Psoas muscle (tissue), 8 donors: Measurements from ENCODE around the gene PLA2G7. TPM values are rescaled to one million over a fixed set of nuclear protein-coding genes. Genes with fewer than 3 reads are reported as not detected.
A peak's percentile ranks its signal among the peaks of the same experiment; 100 is the strongest.

Experiments used
- ATAC-seq, 4 donors: fragments of 200-7000 bp; cut with Tn5 transposase; one replicate each; pipeline ENCODE4 v1.9.1; 2020; ENCODE audit warnings: moderate library complexity in 3 of 4, mild to moderate bottlenecking in 2 of 4
- DNase-seq, 2 donors: peaks; one replicate each; pipeline ENCODE4 v3.0.0-alpha.2; 2020
- H3K27ac ChIP-seq: fragments of 200-600 bp; one replicate; pipeline ENCODE4 v1.8.0; 2022
- H3K27me3 ChIP-seq, 3 donors: fragments of 200-600 bp in 1 of 3; one replicate each; pipeline versions ENCODE4 v1.6.1 to v1.8.0; 2013 to 2022; ENCODE audit warnings: low read length in 2 of 3, mild to moderate bottlenecking in 2 of 3, moderate library complexity in 1 of 3; ENCODE audit not compliant: insufficient read depth in 3 of 3
- H3K36me3 ChIP-seq, 2 donors: fragments of 200-600 bp in 1 of 2; one replicate each; pipeline versions ENCODE4 v1.6.1 to v1.8.0; 2013 to 2022; ENCODE audit warnings: low read depth in 1 of 2, mild to moderate bottlenecking in 1 of 2, moderate library complexity in 1 of 2; ENCODE audit not compliant: insufficient read depth in 1 of 2
- H3K4me1 ChIP-seq: fragments of 200-600 bp; one replicate; pipeline ENCODE4 v1.8.0; 2022
- H3K4me3 ChIP-seq: fragments of 200-600 bp; one replicate; pipeline ENCODE4 v1.8.0; 2022; ENCODE audit warnings: mild to moderate bottlenecking
- H3K9me3 ChIP-seq: fragments of 200-600 bp; one replicate; pipeline ENCODE4 v1.8.0; 2022
- CTCF ChIP-seq: fragments of 200-600 bp; IDR thresholded peaks from one replicate; pipeline ENCODE4 v1.8.0; 2022; ENCODE audit warnings: antibody characterized with exemption
- WGBS, 3 donors: extraction: QIAGEN DNeasy Blood & Tissue Kit; methylation state at CpG; one replicate each; pipeline versions ENCODE4 v1.1.6 to v1.1.7; 2013; 5-methylcytosine and 5-hydroxymethylcytosine counted together
- intact Hi-C, 2 donors: fragments of 100-400 bp; cut with DNase I; formaldehyde crosslinking; loops; one replicate each; pipeline versions ENCODE4 v1.11.0 to v1.14.2; 2022
- polyA plus RNA-seq, 3 donors: library from polyadenylated mRNA; stranded (reverse); fragments of 200-250 nt; gene quantifications; one replicate each; pipeline ENCODE4 v1.2.3, GENCODE V29; 2013
- total RNA-seq, 4 donors: library from RNA; stranded (reverse); fragmentation: NEBNext Ultra II Directional in 2 of 4; extraction: Animal tissue kit (Norgen Biotek cat#: 25700) in 2 of 4; gene quantifications; one replicate each; pipeline versions ENCODE4 v1.2.1 to v1.2.4, GENCODE V29; 2021 to 2023
- donor health status: healthy with polysubstance abuse.
- donor health status: DM: no; HTN: no; CAD: no; lungs with moderate emphysema.
- donor health status: Bipolar disorder and iron deficiency.
- donor health status: healthy.
- donor health status: DM: yes; HTN: yes; CAD: no.
- donor health status: DM: no; HTN: no; CAD: no.
- donor health status: DM: no; HTN: no; CAD: no.
- donor health status: DM: yes; HTN: yes; CAD: no.

Gene PLA2G7
- total and polyA plus RNA-seq, 7 donors: 0.03 to 0.66 (median 0.21) TPM; not detected in 3

- intact Hi-C loops: no loop called here
- Histone ChIP-seq H3K4me3 (no peak overlapping the region), H3K36me3 (no peaks in the 10 kb centered on the region), H3K4me1 (peaks cover 15% of the 10 kb centered on the region), H3K27ac (no peak overlapping the region), H3K9me3 (no peaks in the 10 kb centered on the region), H3K27me3 (no peaks in the 10 kb centered on the region)
- TF ChIP-seq CTCF: no peak
- ATAC-seq (peak in 3 of 4 donors; percentile 30 to 71 (median 61)), DNase-seq (no peak)
- WGBS, 3 donors: 34 to 52% (median 51%) methylated on average over 2 of the region's 2 CpGs
These were observed 22.0 kb upstream of the PLA2G7 start for GRCh38 chr6:46757214-46757596.

GRCh38 chr6:46756469-46757213 is 21.5 kb upstream of the PLA2G7 start:
- H3K4me3 ChIP-seq: no peak overlapping the region
- ATAC-seq (peak in 2 of 4 donors; percentile 17 to 47), DNase-seq (no peak)
- TF ChIP-seq CTCF: no peak
- H3K4me1 ChIP-seq: peaks cover 15% of the 10 kb centered on the region
- intact Hi-C loops: no loop called here
- 28 to 36% (median 35%) methylated on average over 7 of the region's 7 CpGs for WGBS, 3 donors
- no peak overlapping the region for H3K27ac ChIP-seq
- no peaks in the 10 kb centered on the region for H3K36me3 ChIP-seq
- no peaks in the 10 kb centered on the region for H3K9me3 ChIP-seq
- H3K27me3 ChIP-seq: no peaks in the 10 kb centered on the region

- H3K27ac ChIP-seq: no peak overlapping the region
- DNase-seq (no peak), ATAC-seq (no peak)
- peaks cover 15% of the 10 kb centered on the region for H3K4me1 ChIP-seq
- H3K9me3 ChIP-seq: no peaks in the 10 kb centered on the region
- TF ChIP-seq CTCF: no peak
- no peak overlapping the region for H3K4me3 ChIP-seq
- 51 to 68% (median 64%) methylated on average over 1 of the region's 1 CpG for WGBS, 3 donors
- no peaks in the 10 kb centered on the region for H3K27me3 ChIP-seq
- H3K36me3 ChIP-seq: no peaks in the 10 kb centered on the region
- intact Hi-C loops: no loop called here
These were observed 20.7 kb upstream of the PLA2G7 start for GRCh38 chr6:46755865-46756264.

- Histone ChIP-seq H3K4me3 (no peak overlapping the region), H3K27ac (no peak overlapping the region), H3K27me3 (no peaks in the 10 kb centered on the region), H3K36me3 (no peaks in the 10 kb centered on the region), H3K4me1 (peaks cover 2% of the 10 kb centered on the region), H3K9me3 (no peaks in the 10 kb centered on the region)
- no peak for DNase-seq
- TF ChIP-seq CTCF: no peak
- intact Hi-C loops: no loop called here
- no peak for ATAC-seq
- WGBS, 3 donors: 60 to 97% (median 74%) methylated on average over 3 of the region's 3 CpGs
These were observed 16.5 kb upstream of the PLA2G7 start for GRCh38 chr6:46751658-46752057.

GRCh38 chr6:46749731-46750130 is 14.6 kb upstream of the PLA2G7 start:
- no peaks in the 10 kb centered on the region for H3K36me3 ChIP-seq
- H3K27ac ChIP-seq: no peak overlapping the region
- no peaks in the 10 kb centered on the region for H3K9me3 ChIP-seq
- no peak for TF ChIP-seq CTCF
- DNase-seq (no peak), ATAC-seq (no peak)
- intact Hi-C loops: no loop called here
- H3K4me1 ChIP-seq: no peaks in the 10 kb centered on the region
- H3K4me3 ChIP-seq: no peak overlapping the region
- WGBS, 3 donors: 80 to 89% (median 86%) methylated on average over 5 of the region's 5 CpGs
- H3K27me3 ChIP-seq: peaks cover 0 to 9% (median 0%) of the 10 kb centered on the region in 3 donors
